ENCODE data around the gene GPX1. TPM values are rescaled to one million over a fixed set of nuclear protein-coding genes. Genes with fewer than 3 reads are reported as not detected.

Gene GPX1
- total RNA-seq, 1 experiment from 2014 or later: 589 TPM

DNA sequence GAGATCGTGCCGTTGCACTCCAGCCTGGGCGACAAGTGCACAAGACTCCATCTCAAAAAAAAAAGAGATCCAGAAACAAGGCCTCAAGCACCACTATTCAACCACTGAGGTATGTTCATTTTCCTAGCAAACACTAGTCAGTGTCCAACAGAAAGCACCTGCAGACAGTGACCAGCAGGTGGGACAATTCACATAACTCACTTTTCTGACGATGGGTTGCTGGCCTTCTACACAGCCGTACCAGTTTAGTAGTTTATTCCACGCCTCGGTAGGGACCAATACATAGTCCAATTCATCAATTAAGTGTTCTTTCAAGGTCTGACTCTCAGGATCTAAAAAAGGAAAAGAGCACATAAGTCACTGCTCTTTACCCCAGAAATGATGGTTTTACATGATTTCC lies 30.7 kb downstream of the GPX1 start:
- TF ChIP-seq, protein P1, sequence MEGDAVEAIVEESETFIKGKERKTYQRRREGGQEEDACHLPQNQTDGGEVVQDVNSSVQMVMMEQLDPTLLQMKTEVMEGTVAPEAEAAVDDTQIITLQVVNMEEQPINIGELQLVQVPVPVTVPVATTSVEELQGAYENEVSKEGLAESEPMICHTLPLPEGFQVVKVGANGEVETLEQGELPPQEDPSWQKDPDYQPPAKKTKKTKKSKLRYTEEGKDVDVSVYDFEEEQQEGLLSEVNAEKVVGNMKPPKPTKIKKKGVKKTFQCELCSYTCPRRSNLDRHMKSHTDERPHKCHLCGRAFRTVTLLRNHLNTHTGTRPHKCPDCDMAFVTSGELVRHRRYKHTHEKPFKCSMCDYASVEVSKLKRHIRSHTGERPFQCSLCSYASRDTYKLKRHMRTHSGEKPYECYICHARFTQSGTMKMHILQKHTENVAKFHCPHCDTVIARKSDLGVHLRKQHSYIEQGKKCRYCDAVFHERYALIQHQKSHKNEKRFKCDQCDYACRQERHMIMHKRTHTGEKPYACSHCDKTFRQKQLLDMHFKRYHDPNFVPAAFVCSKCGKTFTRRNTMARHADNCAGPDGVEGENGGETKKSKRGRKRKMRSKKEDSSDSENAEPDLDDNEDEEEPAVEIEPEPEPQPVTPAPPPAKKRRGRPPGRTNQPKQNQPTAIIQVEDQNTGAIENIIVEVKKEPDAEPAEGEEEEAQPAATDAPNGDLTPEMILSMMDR (IDR thresholded peaks at IDR 0.05; ENCODE audit: unreplicated experiment): no peak
- Mint-ChIP-seq H3K9me3 (ENCODE audit: unreplicated experiment) (no peaks in the 10 kb centered on the region), H3K4me3 (ENCODE audit: unreplicated experiment) (no peak overlapping the region), H3K4me1 (ENCODE audit: insufficient read depth, unreplicated experiment) (no peaks in the 10 kb centered on the region), H3K27ac (ENCODE audit: low read depth, unreplicated experiment) (no peak overlapping the region), H3K27me3 (ENCODE audit: insufficient read depth, unreplicated experiment) (no peaks in the 10 kb centered on the region), H3K36me3 (ENCODE audit: insufficient read depth, unreplicated experiment) (peaks cover 87% of the 10 kb centered on the region)
- BruUV-seq (replicated peaks): no TSS peak
- ChIA-PET POLR2A (no interaction called here), CTCF (no interaction called here)
- intact Hi-C loops (cut with micrococcal nuclease): loop anchor here (1.0 kb wide), 2 partner anchors 30 to 122 kb away; no protein-coding TSS in a partner anchor
- peak; percentile 37 for DNase-seq (ENCODE audit: unreplicated experiment)

- no TSS peak for BruUV-seq (replicated peaks)
- H3K4me3 Mint-ChIP-seq (ENCODE audit: unreplicated experiment): no peak overlapping the region
- peaks cover 88% of the 10 kb centered on the region for H3K36me3 Mint-ChIP-seq (ENCODE audit: insufficient read depth, unreplicated experiment)
- peak overlapping the region; percentile 67 for H3K27ac Mint-ChIP-seq (ENCODE audit: low read depth, unreplicated experiment)
- no peaks in the 10 kb centered on the region for H3K4me1 Mint-ChIP-seq (ENCODE audit: insufficient read depth, unreplicated experiment)
- ChIA-PET CTCF (interaction anchor here (0.6 to 1.2 kb wide), 3 partner anchors 15 to 133 kb away, joined by 3 to 4 read pairs (median 3); partner anchors contain the start of gene USP4), POLR2A (no interaction called here)
- H3K27me3 Mint-ChIP-seq (ENCODE audit: insufficient read depth, unreplicated experiment): no peaks in the 10 kb centered on the region
- DNase-seq (ENCODE audit: unreplicated experiment): no peak
- no peaks in the 10 kb centered on the region for H3K9me3 Mint-ChIP-seq (ENCODE audit: unreplicated experiment)
- intact Hi-C loops (cut with micrococcal nuclease): no loop called here
- TF ChIP-seq, protein P1 (IDR thresholded peaks at IDR 0.05; ENCODE audit: unreplicated experiment): no peak
Observed at GRCh38 chr3:49324768-49325167, 33.4 kb downstream of the GPX1 start.

- no TSS peak for BruUV-seq (replicated peaks)
- intact Hi-C loops (cut with micrococcal nuclease): no loop called here
- CTCF ChIA-PET: interaction anchor here (0.6 to 1.3 kb wide), 3 partner anchors 8 to 146 kb away, joined by 3 to 5 read pairs (median 4); no protein-coding TSS in a partner anchor
- no peaks in the 10 kb centered on the region for H3K4me1 Mint-ChIP-seq (ENCODE audit: insufficient read depth, unreplicated experiment)
- H3K27me3 Mint-ChIP-seq (ENCODE audit: insufficient read depth, unreplicated experiment): no peaks in the 10 kb centered on the region
- H3K36me3 Mint-ChIP-seq (ENCODE audit: insufficient read depth, unreplicated experiment): peaks cover 79% of the 10 kb centered on the region
- TF ChIP-seq, protein P1 (IDR thresholded peaks at IDR 0.05; ENCODE audit: unreplicated experiment): no peak
- H3K27ac Mint-ChIP-seq (ENCODE audit: low read depth, unreplicated experiment): no peak overlapping the region
- POLR2A ChIA-PET: interaction anchor here (0.7 kb wide), 1 partner anchor 430 kb away, joined by 3 read pairs; no protein-coding TSS in a partner anchor
- H3K4me3 Mint-ChIP-seq (ENCODE audit: unreplicated experiment): no peak overlapping the region
- no peaks in the 10 kb centered on the region for H3K9me3 Mint-ChIP-seq (ENCODE audit: unreplicated experiment)
- DNase-seq (ENCODE audit: unreplicated experiment): no peak
Observed at GRCh38 chr3:49316696-49317457, 41.3 kb downstream of the GPX1 start.

GRCh38 chr3:49313896-49314688 lies 44.1 kb downstream of the GPX1 start:
- DNase-seq (ENCODE audit: unreplicated experiment): peak; percentile 18
- Mint-ChIP-seq H3K27me3 (ENCODE audit: insufficient read depth, unreplicated experiment) (no peaks in the 10 kb centered on the region), H3K27ac (ENCODE audit: low read depth, unreplicated experiment) (peak overlapping the region; percentile 19), H3K4me1 (ENCODE audit: insufficient read depth, unreplicated experiment) (no peaks in the 10 kb centered on the region), H3K36me3 (ENCODE audit: insufficient read depth, unreplicated experiment) (peaks cover 79% of the 10 kb centered on the region), H3K9me3 (ENCODE audit: unreplicated experiment) (no peaks in the 10 kb centered on the region), H3K4me3 (ENCODE audit: unreplicated experiment) (no peak overlapping the region)
- POLR2A ChIA-PET: interaction anchor here (0.9 kb wide), 1 partner anchor 9 kb away, joined by 3 read pairs; no protein-coding TSS in a partner anchor
- CTCF ChIA-PET: no interaction called here
- intact Hi-C loops (cut with micrococcal nuclease): no loop called here
- TSS peak; percentile 16 for BruUV-seq (replicated peaks)
- TF ChIP-seq, protein P1 (IDR thresholded peaks at IDR 0.05; ENCODE audit: unreplicated experiment): no peak
